ENCODE results near the gene SLC9C2.

- TF ChIP-seq, protein P1, sequence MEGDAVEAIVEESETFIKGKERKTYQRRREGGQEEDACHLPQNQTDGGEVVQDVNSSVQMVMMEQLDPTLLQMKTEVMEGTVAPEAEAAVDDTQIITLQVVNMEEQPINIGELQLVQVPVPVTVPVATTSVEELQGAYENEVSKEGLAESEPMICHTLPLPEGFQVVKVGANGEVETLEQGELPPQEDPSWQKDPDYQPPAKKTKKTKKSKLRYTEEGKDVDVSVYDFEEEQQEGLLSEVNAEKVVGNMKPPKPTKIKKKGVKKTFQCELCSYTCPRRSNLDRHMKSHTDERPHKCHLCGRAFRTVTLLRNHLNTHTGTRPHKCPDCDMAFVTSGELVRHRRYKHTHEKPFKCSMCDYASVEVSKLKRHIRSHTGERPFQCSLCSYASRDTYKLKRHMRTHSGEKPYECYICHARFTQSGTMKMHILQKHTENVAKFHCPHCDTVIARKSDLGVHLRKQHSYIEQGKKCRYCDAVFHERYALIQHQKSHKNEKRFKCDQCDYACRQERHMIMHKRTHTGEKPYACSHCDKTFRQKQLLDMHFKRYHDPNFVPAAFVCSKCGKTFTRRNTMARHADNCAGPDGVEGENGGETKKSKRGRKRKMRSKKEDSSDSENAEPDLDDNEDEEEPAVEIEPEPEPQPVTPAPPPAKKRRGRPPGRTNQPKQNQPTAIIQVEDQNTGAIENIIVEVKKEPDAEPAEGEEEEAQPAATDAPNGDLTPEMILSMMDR (IDR thresholded peaks at IDR 0.05) = no peak
- TF ChIP-seq POLR2AphosphoS5 (IDR thresholded peaks at IDR 0.05; ENCODE audit: low read depth, low read length) (no peak), MXI1 (IDR thresholded peaks at IDR 0.05; ENCODE audit: low read depth, low read length) (no peak), TAF1 (IDR thresholded peaks at IDR 0.05; ENCODE audit: borderline replicate concordance, low read depth, low read length) (no peak), REST (IDR thresholded peaks at IDR 0.05; ENCODE audit: low read depth, low read length) (no peak), CHD2 (IDR thresholded peaks at IDR 0.05; ENCODE audit: low read length, partially characterized antibody) (no peak), RCOR1 (IDR thresholded peaks at IDR 0.05; ENCODE audit: low read length) (no peak), EP300 (IDR thresholded peaks at IDR 0.05; ENCODE audit: borderline replicate concordance in 1 of 2, low read depth in 1 of 2, low read length in 1 of 2) (no peak), TEAD4 (IDR thresholded peaks at IDR 0.05; ENCODE audit: borderline replicate concordance, insufficient read depth) (no peak), SMC3 (IDR thresholded peaks at IDR 0.05; ENCODE audit: low read depth, low read length) (no peak), GATA2 (CRISPR knock-in tag; IDR thresholded peaks at IDR 0.05) (no peak), ZBTB33 (IDR thresholded peaks at IDR 0.05; ENCODE audit: borderline replicate concordance, low read depth) (no peak)
Observed at GRCh38 chr1:173505391-173505790, 97.5 kb downstream of the SLC9C2 start.

Measured in SK-N-SH (cell line).